MM.1S (cell line): Measurements from ENCODE around the gene TRIM7.

Experiments used
- EZH2 ChIP-seq: fragments of 300-600 bp; sonication (generic); optimal IDR thresholded peaks from 2 replicates; pipeline ENCODE3; 2017; ENCODE audit warnings: low read depth, mild to moderate bottlenecking, antibody characterized with exemption, low read length, mixed read lengths
- EZH2phosphoT487 ChIP-seq: fragments of 300-600 bp; sonication (generic); IDR thresholded peaks from 2 replicates; pipeline ENCODE4 v1.6.1; 2018; ENCODE audit warnings: antibody characterized with exemption, low read length

DNA sequence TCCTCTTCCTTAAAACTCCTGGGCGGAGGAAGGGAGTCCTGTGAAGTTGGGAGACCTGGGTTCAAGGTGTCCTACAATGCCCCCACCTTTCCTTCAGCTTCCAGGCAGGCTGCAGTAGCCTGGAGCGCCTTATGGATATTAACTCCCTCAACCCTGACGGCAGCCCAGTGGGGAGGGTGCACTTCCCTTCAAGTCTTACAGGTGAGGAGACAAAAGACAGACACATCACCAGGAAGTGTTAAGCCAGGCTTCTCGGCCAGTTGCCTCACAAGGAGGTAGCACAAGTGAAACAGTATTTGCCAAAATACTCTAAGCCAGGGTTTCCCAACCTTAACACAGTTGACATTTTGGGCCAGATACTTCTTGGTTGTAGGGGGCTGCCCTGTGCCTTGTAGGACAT lies 4.2 kb downstream of the TRIM7 start:
- no peak for TF ChIP-seq EZH2phosphoT487
- TF ChIP-seq EZH2 = no peak
